ENCODE data around the gene PRR12. TPM values are rescaled to one million over a fixed set of nuclear protein-coding genes. Genes with fewer than 3 reads are reported as not detected.

PRR12 gene
- total and polyA plus RNA-seq, 11 donors = 8.0 to 20.0 (median 14.2) TPM

- Histone ChIP-seq H3K9me3 (no peaks in the 10 kb centered on the region), H3K27ac (peak overlapping the region in 1 of 12 donors; percentile 29), H3K4me1 (peaks cover under 1 to 29% (median 14%) of the 10 kb centered on the region in 12 donors), H3K27me3 (no peaks in the 10 kb centered on the region), H3K4me3 (no peak overlapping the region), H3K36me3 (no peaks in the 10 kb centered on the region)
- ATAC-seq (no peak), DNase-seq (no peak)
- WGBS, 4 donors = 64 to 69% (median 68%) methylated on average over 18 of the region's 18 CpGs
- intact Hi-C loops (cut with DNase I) = no loop called here
- no peak for TF ChIP-seq CTCF (IDR thresholded peaks at IDR 0.05)
- no peak for TF ChIP-seq POLR2A (IDR thresholded peaks at IDR 0.05)
Measured at GRCh38 chr19:49588365-49589122, 2.4 kb upstream of the PRR12 start.

GRCh38 chr19:49589502-49589905, 1.5 kb upstream of the PRR12 start:
- Histone ChIP-seq H3K27me3 (no peaks in the 10 kb centered on the region), H3K4me3 (peak overlapping the region in 3 of 12 donors; percentile 15 to 92 (median 86)), H3K4me1 (peaks cover 5 to 35% (median 20%) of the 10 kb centered on the region in 12 donors), H3K9me3 (no peaks in the 10 kb centered on the region), H3K27ac (peak overlapping the region; percentile 46 to 99 (median 94)), H3K36me3 (peaks cover 0 to 9% (median 6%) of the 10 kb centered on the region in 9 donors)
- TF ChIP-seq CTCF (IDR thresholded peaks at IDR 0.05) = no peak
- no peak for TF ChIP-seq POLR2A (IDR thresholded peaks at IDR 0.05)
- WGBS, 4 donors = 59 to 70% (median 66%) methylated on average over 5 of the region's 5 CpGs
- no peak for ATAC-seq
- intact Hi-C loops (cut with DNase I) = no loop called here
- DNase-seq = no peak

GRCh38 chr19:49590071-49590970, 661 bp upstream of the PRR12 start:
- H3K36me3 ChIP-seq = peaks cover 0 to 18% (median 14%) of the 10 kb centered on the region in 9 donors
- no peaks in the 10 kb centered on the region for H3K27me3 ChIP-seq
- peak overlapping the region; percentile 82 to 99 (median 94) for H3K27ac ChIP-seq
- peak; percentile 86 to 91 (median 89) for ATAC-seq
- TF ChIP-seq CTCF (IDR thresholded peaks at IDR 0.05) (peak in 1 of 12 donors; percentile 10), POLR2A (IDR thresholded peaks at IDR 0.05) (peak in 1 of 2 donors; percentile 73)
- no peaks in the 10 kb centered on the region for H3K9me3 ChIP-seq
- WGBS, 4 donors = 0 to 1% (median 0%) methylated on average over 42 to 58 of the region's 58 CpGs
- peaks cover 5 to 35% (median 20%) of the 10 kb centered on the region in 12 donors for H3K4me1 ChIP-seq
- H3K4me3 ChIP-seq = peak overlapping the region; percentile 68 to 96 (median 80)
- intact Hi-C loops (cut with DNase I) = loop anchor here in 9 of 10 donors (1.0 to 10.0 kb wide), 8 partner anchors 47 to 87 kb away; partner anchors contain the start of genes PRMT1 (in 3 of the 9), RRAS (in 2 of the 9), BCL2L12 (in 1 of the 9) and IRF3 (in 1 of the 9)
- DNase-seq = peak; percentile 93 to 97 (median 97)
